ENCODE results near the gene CUL4A. TPM values are rescaled to one million over a fixed set of nuclear protein-coding genes. Genes with fewer than 3 reads are reported as not detected.

Gene CUL4A
- total and polyA plus RNA-seq, 2 experiments from 2014 or later: 52.2 to 85.3 TPM

- peak overlapping the region; percentile 71 for H3K4me2 ChIP-seq
- H2AFZ ChIP-seq: peak overlapping the region; percentile 40
- H3K9me3 ChIP-seq (ENCODE audit: low read depth): no peaks in the 10 kb centered on the region
- peak overlapping the region; percentile 53 for H3K27ac ChIP-seq
- peaks cover 5% of the 10 kb centered on the region for H3K79me2 ChIP-seq
- peak; percentile 34 for DNase-seq (ENCODE audit: low spot score)
- no peaks in the 10 kb centered on the region for H3K9me2 ChIP-seq (replicated peaks; ENCODE audit: insufficient read depth)
- peaks cover 8% of the 10 kb centered on the region for H3K27me3 ChIP-seq
- H4K20me1 ChIP-seq (ENCODE audit: insufficient read depth, poor library complexity, severe bottlenecking): no peaks in the 10 kb centered on the region
- no peak for TF ChIP-seq CTCF (IDR thresholded peaks at IDR 0.05; ENCODE audit: poor library complexity)
- 22% methylated on average over 18 of the region's 22 CpGs for WGBS (ENCODE audit: low lambda C conversion rate, missing lambda C conversion rate)
- no peaks in the 10 kb centered on the region for H3K36me3 ChIP-seq (replicated peaks; ENCODE audit: insufficient read depth, low read depth)
- H3K4me3 ChIP-seq: no peak overlapping the region
- peaks cover 7% of the 10 kb centered on the region for H3K4me1 ChIP-seq (ENCODE audit: insufficient read depth)
These were observed 82.8 kb downstream of the CUL4A start for GRCh38 chr13:113292021-113292862.

DNA sequence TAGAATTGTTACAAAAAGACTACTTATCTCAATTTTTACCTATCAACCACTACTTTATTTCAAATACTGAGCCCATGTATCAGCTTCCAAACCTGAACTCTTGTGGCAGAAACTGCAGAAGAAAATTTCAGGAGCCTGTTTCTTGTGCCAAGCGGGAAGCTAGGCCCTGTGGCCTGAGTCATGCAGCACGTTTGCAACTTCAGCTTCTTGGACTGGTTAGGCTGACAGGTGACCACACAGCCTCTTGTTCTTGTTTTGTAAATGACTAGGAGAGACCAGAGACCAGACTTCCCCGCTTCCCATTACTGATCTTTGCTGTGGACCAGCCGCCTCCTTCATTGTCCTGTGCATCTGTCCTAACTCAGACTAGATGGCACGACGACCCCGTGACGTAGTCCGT, 84.3 kb downstream of the CUL4A start:
- Histone ChIP-seq H3K27me3 (peaks cover 8% of the 10 kb centered on the region), H3K9me2 (replicated peaks; ENCODE audit: insufficient read depth) (no peaks in the 10 kb centered on the region), H3K4me1 (ENCODE audit: insufficient read depth) (peaks cover 12% of the 10 kb centered on the region), H4K20me1 (ENCODE audit: insufficient read depth, poor library complexity, severe bottlenecking) (peaks cover 7% of the 10 kb centered on the region), H3K79me2 (peaks cover 20% of the 10 kb centered on the region), H2AFZ (no peak overlapping the region), H3K36me3 (replicated peaks; ENCODE audit: insufficient read depth, low read depth) (no peaks in the 10 kb centered on the region), H3K4me3 (no peak overlapping the region), H3K4me2 (no peak overlapping the region), H3K9me3 (ENCODE audit: low read depth) (no peaks in the 10 kb centered on the region), H3K27ac (no peak overlapping the region)
- 87% methylated on average over 9 of the region's 9 CpGs for WGBS (ENCODE audit: low lambda C conversion rate, missing lambda C conversion rate)
- DNase-seq (ENCODE audit: low spot score): no peak
- TF ChIP-seq CTCF (IDR thresholded peaks at IDR 0.05; ENCODE audit: poor library complexity): no peak

DNA sequence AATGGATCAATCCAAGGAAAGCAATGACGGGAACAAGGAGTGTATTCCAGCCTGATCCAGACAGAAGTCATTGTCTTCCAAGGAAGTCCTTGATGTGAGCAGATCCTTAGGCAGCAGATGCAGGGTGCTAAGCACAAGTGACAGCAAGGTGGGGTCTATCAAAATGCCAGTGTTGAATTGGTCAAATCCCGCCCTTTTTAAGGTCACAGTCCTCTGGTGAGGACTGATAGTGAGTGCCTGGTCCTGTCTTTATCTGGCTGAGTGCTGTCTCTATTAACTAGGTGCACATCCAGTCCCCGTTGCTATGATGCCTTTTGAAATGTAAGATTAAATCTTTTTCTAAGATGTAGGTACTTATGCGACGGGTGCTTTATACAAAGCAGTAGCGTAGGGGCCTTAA, 86.4 kb downstream of the CUL4A start:
- Histone ChIP-seq H3K4me2 (no peak overlapping the region), H3K79me2 (peaks cover 41% of the 10 kb centered on the region), H3K27ac (no peak overlapping the region), H3K9me3 (ENCODE audit: low read depth) (no peaks in the 10 kb centered on the region), H3K9me2 (replicated peaks; ENCODE audit: insufficient read depth) (no peaks in the 10 kb centered on the region), H3K4me1 (ENCODE audit: insufficient read depth) (peaks cover 15% of the 10 kb centered on the region), H3K27me3 (peaks cover under 1% of the 10 kb centered on the region), H3K36me3 (replicated peaks; ENCODE audit: insufficient read depth, low read depth) (no peaks in the 10 kb centered on the region), H3K4me3 (no peak overlapping the region), H2AFZ (no peak overlapping the region), H4K20me1 (ENCODE audit: insufficient read depth, poor library complexity, severe bottlenecking) (peaks cover 18% of the 10 kb centered on the region)
- no peak for DNase-seq (ENCODE audit: low spot score)
- WGBS (ENCODE audit: low lambda C conversion rate, missing lambda C conversion rate): 95% methylated on average over 6 of the region's 6 CpGs
- no peak for TF ChIP-seq EZH2phosphoT487 (IDR thresholded peaks at IDR 0.05; ENCODE audit: low read depth, severe bottlenecking, unreplicated experiment)
- TF ChIP-seq CTCF (IDR thresholded peaks at IDR 0.05; ENCODE audit: poor library complexity): no peak
- TF ChIP-seq EZH2 (IDR thresholded peaks at IDR 0.05; ENCODE audit: borderline replicate concordance): no peak
